HG03175 (cell line): Measurements from ENCODE around the gene DNAH17.

Experiments
- ATAC-seq: cut with Tn5 transposase; IDR thresholded peaks from one replicate; pipeline ENCODE4 v1.9.1; 2021; ENCODE audit warnings: mild to moderate bottlenecking, moderate library complexity; ENCODE audit not compliant: unreplicated experiment

The DNAH17 gene

DNA sequence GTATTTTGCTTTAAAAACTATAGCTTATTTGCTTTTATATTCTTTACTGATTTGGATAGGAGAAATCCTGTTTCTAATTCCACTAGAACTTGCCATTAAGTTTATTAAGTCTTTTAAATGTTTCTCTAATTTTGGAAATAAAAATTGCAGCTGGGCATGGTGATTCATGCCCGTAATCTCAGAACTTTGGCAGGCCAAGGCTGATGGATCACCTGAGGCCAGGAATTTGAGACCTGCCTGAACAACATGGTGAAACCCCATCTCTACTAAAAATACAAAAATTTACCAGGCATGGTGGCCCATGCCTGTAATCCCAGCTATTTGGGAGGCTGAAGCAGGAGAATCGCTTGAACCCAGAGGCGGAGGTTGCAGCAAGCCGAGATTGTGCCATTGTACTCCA is 30.7 kb downstream of the DNAH17 start:
- ATAC-seq: no peak

DNA sequence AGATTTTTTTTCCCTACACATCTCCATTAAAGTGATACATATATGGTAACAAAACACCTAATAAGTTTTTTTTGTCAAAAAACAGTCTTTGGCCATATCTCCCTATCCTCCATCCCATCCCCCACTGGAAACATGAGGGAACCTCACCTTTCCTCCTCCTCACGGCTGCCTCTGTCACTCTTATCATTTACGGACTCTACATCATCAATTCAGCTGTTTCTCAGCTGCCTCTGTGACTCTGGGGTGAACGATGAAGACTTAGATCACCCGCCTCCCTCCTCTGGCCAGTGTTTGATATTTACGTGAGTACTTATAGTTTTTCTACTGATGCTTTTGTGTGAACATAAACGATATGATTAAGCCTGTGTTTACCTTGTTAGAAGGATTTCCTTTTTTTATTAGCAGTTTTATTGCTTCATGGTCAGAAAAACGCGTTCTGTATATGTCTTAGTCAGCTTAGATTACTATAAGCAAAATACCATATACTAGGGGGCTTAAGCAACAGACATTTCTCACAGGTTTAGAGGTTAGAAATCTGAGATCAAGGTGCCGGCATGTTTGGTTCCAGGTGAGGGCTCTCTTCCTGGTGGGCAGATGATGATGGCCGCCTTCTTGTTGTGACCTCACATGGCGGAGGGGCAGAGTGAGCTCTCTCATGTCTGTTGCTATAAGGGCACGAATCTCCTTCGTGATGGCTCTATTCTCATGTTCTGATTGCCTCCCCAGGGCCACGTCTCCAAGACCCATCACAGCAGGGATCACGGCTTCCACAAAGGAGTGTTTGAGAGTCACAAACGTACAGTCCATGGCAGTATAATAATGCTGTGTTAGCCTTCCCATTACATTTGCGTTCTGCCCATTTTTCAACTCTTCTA is 32.1 kb downstream of the DNAH17 start:
- no peak for ATAC-seq

DNA sequence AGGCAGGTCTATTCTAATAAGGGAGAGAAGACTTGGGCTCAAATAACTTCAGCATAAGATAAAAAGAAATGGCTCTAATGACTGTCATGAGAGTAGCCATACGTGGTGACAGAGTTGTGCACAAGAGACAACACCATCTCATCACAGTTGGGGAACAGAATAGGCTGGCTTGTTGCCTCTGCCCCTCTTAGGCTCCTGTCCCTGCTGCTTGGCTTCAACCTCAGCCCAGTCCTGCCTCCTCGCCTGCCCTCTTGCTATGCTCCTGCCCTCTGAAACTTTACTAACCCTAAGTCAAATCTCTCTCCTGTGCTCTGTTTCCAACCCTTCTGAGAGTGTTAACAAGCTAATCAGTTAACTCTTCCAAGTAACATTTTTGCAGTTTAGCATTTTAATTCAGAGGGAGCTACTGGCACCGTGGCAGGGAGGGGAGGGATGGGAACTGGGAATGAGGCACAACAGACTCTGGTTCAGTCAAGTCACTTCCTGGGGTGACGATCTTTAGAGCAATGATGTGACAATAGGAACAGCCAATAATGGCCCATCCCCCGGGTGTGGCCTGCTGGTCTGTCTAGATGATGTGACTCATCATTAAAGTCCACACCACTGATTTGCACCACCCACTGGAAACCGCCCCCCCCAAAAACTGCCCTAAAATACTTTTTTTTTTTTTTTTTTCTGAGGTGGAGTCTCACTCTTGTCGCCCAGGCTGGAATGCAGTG is 35.5 kb downstream of the DNAH17 start:
- no peak for ATAC-seq

DNA sequence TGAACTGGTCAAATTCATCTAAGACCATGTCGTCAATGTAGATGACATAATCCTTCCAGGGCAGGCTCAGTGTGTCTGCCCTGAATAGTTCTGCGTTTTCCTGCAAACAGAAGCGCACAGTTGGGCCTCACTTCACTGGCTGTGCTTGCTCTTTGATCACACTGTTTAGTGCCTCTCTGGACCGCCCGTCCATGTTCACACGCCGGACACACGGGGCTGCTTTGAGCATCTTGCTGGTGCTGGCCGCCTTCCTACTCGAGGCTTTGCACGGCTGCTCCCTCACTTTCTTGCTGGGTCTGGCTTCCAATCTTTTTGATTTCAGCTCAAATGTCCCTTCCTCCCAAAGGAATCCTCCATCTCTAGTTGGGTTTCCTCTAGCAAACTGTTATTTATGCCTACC is 37.4 kb downstream of the DNAH17 start:
- ATAC-seq: no peak

DNA sequence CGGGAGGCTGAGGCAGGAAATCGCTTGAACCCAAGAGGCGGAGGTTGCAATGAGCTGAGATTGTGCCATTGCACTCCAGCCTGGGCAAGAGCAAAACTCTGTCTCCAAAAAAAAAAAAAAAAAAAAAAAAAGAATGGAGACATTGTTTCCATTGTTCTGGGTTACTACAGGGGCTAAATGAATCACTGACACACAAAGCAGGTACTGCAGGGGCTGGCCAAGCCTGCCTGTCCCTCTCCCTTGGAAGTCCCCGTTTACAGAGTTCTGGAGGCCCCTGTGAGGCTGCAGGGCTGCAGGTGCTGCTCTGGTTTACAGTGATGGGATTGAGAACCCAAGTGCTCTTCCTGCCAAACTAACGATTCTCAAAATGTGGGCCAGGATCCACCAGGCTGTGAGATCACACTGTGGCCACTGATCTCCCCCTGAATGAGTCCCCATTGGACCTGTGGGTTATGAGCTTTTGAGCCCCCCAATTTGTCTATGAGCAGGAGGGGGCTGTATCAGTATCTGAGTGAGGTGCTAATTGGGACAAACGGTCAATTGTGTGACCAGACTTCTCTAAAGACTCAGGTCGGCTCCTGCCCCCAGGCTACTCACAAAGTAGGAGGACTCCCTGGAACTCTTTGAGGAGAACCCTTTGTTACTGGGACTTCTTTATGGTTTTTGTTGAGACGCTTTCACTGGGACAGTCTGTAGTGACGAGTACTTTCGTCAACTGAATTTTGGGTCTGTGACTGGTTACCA is 39.0 kb downstream of the DNAH17 start:
- ATAC-seq: no peak

DNA sequence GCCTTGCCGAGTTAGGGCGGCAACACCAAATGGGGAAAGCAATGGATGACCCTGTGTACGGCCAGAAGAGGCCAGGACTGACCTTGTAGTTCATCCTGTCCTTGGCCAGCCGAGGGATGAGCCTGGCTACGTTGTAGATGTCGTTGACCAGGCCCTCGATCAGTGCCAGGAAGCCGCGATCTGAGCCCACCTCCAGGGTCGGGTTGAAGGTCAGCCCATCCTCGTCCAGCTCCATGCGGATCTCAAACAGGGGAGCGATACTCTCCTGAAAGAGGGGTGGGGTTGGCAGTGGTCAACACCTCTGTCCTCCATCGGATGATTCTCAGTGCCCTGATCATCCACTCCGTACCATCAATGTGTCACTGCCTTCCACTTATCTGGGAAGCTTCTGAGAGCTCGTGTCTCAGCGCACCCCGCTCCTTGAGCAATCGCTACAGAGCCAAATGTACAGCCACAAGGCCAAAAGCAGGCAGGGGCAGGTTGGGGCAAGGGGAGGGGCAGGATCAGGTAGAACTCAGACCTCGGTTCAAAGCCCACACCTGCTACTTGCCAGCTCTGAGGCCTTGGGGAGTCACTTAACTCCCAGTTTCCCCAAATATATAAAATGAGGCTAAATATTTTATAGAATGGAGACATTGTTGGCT is 39.9 kb downstream of the DNAH17 start:
- ATAC-seq: no peak

DNA sequence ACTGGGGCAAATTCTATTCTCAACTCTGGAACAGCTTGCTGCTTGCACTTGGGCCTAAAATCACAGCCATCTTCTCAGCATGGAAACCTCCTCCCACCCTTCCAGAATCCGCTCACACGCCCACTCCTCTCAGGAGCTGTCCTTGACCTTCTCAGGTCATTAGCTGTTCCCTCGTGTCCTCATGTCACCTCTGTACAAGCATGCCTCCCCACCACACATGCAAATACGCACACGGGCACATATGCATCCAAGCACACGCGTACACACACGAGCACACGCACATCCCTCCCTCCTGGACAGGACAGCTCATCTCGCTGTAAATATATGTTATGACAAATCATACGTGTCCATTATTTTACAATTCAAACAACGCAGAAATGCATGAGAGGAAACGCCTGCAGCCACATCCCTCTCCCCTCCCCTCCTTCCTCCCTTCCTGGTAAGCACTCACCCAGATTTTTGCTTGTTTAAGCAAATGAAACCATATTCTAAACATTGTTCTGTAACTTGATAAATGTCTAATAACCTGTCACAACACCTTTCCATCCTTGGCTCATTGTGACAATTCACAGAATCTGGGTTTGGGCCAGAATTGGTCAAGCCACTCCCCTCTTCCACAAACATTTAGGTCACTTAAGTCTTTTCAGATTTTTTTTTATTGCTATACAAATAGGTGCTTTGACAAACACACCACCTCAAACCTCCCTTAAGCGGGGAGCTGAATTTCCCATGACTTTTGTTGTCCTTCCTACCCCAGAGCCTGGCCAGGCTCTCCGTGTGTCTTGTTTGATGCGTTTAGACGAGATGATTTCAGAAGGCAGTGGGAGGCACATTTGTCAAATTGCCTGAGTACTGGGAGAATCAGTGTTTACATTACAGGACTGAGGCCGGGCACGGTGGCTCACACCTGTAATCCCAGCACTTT is 41.7 kb downstream of the DNAH17 start:
- ATAC-seq: no peak

DNA sequence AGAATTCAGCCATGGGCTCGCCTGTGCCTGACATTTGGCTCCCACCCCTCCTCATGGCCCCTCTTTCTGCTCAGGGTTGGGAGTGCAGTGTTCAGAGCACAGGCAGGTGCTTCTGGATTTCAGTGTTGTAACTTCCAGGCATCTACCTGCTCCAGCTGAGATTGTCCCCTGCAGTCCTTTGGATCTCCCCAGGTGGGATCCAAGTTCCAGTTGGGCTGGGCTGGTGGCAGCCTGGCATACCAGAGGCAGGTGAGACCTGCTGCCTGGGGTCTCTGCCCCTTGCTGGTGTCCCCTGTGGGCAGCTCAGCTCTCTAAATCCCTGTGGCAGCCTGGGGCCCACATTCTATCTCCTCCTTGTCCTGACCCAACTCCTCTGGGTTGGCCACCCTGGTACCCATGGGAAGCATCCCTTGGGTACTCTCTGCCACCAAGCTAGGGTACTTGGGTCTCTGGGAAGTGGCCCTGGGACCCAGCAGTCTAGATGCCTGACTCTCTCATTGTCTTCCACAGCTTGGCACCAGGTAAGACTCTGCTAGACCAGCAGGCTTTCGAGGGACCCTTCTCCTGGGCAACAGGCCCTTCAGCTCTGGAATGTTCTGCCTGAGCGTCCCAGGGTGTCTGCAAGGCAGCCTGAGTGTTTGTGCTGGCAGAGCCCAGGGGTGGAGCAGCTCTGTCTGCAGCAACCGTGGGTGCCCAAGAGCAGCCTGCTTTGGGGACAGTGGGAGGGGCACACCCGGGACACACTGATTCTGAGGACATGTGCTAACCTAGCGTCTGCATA is 42.5 kb downstream of the DNAH17 start:
- ATAC-seq: no peak

DNA sequence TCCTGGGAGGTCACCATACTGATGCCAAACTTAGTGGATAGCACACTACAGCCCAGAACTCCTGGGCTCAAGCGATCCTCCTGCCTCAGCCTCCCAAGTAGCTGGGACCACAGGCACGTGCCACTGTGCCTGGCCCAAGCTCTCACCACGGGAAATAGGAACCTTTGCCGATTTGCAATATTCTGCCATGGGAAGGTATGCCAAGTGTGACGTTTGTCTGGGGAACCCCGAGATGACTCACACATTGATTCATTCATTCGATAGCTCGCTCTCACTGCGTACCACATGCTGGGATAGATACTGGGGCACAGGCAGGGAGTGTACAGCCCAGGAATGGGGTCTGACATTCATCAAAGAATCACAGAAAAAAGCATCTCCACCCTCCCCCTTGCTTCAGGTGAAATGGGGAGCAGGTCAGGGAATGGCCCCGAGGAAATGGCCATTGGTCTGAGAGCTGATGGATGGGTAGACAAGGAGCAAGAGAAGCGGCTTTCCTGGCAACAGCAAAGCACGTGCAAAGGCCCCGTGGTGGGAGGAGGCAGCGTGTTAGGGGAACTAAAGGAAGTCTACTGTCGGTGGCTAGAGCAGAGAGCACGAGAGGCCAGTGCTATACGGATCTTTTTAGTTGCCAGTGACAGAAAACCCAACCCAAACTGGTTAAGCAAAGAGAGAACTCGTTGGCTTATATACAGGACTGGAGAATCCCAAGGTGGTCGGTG is 44.1 kb downstream of the DNAH17 start:
- no peak for ATAC-seq

DNA sequence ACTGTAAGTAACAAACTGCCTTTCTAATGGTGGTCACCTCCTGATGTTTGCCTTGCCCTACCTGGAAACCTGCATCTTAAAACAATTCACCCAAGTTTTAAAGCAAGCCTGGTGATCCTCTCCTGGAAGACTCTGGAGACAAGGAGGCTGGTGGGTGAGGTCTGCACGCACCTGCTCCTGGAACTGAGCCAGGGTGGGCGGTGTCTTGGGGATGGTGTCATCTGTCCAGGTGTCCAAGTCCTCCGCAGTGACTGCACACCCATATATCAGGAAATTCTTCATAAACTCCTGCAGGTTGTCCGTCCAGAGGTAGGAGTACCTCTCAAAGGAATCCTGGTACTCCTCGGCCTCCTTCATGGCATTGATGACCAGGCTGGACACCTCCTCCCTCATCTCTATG is 44.9 kb downstream of the DNAH17 start:
- no peak for ATAC-seq

DNA sequence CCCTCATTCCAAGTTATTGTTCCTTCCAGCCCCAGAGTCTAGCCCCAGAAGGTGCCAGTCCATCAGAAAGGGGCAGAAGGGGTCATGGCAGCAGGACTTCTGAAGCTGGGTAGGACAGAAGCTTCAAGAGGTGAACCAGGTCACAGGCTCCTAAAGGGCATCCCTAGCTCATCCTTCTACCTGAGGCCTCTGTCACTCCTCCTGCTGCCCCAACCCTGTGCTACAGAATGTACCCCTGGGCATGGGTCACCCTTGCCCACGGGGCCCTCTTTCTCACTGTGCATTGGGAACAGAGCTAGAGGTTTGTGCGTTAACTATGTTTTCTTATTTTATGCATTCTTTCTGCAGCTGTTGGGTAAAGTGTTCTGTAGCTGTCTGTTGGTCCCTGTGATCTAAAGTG is 46.5 kb downstream of the DNAH17 start:
- ATAC-seq: no peak

DNA sequence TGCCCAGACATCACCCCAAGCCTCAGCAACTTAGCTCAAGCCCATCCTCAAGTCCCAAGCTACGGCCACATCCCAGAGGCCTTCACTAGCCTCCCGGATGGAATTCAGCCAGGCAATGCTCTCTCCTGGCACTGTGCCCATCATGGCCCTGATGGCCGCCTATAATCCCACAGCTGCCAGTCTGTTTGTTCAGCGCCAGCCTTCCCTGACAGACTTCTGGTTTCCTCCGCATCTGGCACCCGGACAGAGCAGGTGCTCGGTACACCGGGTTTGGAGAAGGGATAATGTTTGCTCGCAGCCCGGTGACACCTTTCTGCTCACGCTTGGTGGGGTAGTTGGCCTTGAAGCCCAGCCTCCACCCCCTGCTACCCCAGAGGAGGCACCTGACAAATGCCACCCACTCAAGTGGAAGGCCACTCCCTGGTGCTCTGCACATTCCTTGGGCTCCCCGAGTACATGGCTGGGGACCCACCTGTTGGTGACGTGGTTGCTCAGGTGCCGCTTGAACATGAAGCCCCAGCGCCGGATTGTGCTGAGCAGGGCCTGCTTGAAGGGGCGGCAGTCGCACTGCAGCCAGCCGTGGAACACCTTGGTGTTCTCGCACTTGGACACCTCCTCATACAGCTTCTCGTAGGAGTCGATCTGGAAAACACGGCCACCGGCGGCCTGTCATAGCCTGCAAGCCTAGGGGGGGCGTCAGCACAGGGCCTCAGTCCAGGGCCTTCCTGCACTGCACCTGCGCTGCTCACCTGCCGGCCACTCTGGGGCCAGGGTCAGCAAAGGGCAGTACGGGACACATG is 47.1 kb downstream of the DNAH17 start:
- no peak for ATAC-seq

DNA sequence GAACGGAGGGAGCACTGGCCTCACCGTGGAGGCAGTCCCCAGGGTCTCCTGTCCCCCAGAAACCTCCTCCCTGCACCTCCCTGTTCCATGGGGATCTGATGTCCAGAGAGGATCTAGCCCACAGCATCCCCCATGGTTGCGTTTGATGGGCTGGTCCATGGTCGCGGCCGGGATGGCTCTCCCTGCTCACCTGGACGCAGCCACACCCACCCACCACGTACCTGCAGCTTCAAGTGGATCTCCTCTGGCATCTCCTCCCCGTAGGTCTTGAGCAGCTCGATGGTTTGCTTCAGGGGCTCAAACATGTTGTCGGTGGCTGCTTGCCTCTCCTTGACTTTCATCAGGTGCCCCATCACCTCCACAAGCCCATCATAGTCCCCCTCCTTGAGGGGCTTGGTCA is 47.9 kb downstream of the DNAH17 start:
- ATAC-seq: no peak

DNA sequence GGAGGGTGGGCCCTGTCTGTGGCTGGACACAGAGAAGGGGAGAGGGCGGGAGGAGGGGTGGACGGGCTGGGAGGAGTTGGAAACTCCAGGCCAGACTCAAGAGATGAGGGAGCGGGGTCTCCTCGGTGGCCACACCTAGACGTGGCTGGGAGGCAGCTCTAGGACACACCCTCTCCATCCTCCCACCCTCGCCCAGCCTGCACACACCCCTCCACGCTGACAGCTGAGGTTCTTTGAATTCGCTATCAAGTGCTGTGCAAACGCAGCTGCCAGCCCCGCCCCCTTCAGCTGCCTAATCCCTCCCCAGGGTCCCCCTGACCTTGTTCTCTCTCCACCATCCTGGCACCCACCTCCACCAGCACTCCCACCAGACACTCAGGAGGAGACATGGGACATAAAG is 48.7 kb downstream of the DNAH17 start:
- no peak for ATAC-seq

DNA sequence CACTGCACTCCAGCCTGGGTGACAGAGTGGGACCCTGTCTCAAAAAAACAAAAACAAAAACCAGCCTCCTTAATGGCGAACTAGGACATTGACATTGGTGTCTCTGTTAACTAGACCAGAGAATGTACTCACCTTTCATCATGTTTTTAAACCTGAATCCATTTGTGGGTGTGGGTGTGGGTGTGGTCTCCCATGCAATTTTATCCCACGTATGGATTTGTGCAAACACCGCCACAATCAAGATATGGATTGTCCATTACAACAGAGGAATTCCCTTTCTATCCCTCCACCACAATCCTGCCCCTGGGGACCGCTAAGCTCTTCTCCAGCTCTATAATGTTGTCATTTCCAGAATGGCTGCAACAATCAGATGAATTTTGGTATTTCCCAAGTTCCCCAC is 49.9 kb downstream of the DNAH17 start:
- no peak for ATAC-seq

DNA sequence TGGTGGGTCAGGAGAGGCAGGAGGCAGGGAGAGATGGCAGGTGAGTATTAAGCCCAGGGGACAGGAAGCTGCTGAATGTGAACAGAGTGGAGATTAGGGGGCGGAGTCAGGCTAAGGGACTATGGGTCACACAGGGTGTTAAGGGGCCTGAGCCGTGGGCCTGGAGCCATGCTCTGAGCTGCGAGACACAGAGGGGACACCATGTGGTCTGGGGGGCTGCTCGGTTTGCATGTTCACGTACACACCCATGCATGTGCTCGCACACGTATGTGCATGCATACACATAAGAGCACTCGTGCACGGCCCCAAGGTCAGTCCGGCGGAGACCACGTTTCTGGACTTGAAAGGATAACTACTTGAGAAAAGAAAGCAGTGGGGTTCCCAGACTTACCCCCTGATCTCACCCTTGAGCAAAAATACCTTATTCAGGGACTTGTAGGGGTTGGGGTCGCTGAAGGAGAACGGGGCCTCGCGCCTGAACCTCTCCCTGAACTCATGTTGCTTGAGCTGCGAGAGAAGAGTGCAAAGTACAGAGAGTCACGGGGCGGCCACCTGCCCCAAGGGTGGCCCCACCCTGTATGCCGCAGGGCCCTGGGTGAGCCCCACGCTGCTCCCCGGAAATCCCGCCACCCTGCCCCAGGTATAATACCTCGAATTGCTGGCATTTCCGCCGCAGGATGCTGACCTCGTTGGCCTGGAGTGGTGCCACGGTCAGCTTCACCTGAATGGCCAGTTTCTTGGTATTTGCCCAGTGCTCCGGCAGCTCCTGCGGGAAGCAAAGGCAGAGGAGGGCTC is 50.8 kb downstream of the DNAH17 start:
- ATAC-seq: no peak

DNA sequence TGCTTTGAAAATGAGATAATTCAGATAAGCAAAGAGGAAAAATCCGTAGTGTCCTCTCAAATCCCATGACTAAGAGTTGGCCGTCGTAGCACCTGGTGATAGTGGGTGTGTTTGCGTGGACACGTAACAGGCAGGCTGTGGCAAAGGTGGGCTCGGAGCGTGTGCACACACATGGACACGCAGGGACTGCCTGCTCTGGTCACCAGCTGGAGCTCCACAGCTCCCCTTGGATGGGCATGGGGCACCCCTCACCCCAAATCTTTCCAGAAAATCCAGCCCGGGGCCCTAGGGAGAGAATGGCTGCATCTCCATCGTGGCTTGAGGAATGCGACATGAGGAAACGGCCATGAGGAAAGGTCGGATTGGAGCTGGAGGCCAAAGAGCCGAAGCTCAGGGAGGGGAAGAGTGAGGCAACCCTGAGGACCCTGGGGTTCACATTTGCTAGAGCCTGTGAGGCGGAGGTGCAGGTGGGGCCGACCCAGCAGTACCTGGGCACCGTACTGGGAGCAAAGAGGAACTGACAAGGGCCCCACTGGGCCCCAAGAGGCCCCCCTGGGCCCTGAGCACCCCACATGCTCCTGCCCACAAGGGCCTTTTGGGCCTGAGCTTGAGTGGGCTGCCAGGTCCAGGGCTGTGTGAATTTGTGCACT is 51.6 kb downstream of the DNAH17 start:
- ATAC-seq: no peak
